CD4-positive, alpha-beta T cell treated with Interferon alpha-2 for 1 hour (primary cell): ENCODE data around the gene EGFL7.

ENCODE experiments used
- DNase-seq, 2 donors: peaks; one replicate each; pipeline ENCODE4 v3.0.0-alpha.2; 2020 to 2022

The EGFL7 gene

DNA sequence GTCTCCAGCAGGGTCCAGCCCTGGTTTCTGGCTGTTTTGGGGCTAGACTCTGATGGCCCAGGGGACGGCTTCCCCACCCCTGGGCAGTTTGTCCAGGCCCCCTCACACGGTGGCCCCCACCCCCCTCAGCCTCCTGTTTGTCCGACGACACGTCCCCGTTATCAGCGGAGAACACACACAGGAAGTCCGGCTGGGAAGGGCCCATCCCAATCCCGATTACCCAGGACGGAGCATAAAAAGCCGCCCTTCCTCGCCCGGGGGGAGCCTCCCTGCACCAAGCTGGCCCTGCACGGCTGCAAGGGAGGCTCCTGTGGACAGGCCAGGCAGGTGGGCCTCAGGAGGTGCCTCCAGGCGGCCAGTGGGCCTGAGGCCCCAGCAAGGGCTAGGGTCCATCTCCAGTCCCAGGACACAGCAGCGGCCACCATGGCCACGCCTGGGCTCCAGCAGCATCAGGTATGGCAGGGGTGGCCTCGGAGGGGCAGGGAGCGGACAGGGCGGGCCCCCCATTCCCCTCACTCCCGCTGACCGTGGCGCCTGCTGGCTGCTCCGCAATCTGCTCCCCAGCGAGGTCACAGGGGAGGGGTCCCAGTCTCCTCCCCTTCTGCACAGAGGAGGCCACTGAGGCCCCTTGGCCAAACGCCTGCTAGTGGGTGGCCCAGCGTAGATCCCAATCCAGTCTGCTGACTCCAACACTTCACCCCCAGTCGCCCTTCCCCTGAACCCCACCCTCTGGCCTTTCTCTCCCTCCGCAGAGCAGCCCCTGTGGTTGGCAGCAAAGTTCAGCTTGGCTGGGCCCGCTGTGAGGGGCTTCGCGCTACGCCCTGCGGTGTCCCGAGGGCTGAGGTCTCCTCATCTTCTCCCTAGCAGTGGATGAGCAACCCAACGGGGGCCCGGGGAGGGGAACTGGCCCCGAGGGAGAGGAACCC, at the start of gene EGFL7:
Gene EGFL7 (plus strand): TSS at position 261 of the 926 bp plus-strand sequence. CDS start 5,367 bp downstream, outside the sequence.
- DNase-seq: no peak

- no peak for DNase-seq
Measured at GRCh38 chr9:136613824-136614371, 48.8 kb upstream of the EGFL7 start.

- DNase-seq: no peak
Measured at GRCh38 chr9:136614372-136614922, 48.3 kb upstream of the EGFL7 start.

DNA sequence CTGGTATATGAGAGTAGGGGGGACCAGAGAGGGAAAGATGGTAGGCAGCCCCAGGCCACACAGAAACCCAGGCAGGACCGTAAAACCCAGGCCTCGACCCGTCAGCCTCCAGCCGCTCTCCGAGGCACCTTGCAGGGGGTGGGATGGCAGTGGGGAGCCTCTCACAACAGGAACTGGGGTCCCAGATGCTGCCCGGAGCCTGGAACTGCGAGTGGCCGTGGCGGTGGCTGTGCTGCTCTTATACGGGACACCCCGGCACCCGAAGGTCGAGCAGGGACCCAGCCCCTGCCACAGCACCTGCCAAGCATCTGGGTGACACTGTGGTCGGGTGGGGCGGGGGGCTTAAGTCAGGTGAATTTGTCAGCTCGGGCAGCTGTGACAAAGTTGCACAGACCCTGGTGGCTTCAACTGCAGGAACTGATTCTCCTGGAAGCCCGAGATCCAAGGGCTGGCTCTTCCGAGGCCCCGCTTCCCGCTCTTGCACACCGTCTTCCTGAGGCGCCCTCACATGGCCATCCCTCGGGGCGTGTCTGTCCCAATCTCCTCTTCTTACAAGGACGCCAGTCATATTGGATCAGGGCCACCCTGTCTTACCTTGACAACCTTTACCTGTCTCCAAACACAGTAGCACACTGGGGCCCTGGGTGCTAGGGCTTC, 47.6 kb upstream of the EGFL7 start:
- no peak for DNase-seq

DNA sequence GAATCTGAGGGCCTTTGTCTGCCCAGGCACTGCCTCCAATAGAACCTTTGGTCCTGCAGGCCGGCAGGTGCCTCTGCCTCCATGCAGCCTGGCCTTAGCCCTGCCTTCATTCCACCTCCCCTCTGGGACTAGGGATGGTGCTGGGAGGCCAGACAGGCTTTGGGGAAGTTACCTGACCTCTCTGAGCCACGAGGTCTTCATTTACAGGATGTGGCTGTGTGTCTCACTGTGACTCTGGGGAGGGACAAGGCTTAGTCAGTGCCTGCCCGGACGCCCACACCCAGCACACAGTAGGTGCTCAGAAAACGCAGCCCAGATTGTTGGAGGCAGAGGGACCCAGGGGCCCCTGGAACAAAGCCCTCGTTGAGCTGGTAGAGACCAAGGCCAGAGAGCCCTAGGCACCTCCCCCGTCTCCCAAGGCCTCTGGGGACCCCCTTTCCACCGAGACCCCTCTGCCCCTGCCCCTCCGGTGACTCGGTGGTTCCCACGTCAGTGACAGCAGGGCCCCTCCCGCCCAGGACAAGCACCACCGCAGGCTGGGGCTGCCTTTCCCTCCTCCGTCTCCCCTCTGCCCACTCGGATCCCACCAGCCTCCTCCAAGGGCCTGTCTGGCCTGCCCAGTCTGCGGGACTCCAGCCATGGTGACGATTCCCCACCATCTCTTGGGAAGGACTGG, 46.9 kb upstream of the EGFL7 start:
- DNase-seq: no peak

- no peak for DNase-seq
Measured at GRCh38 chr9:136616307-136616635, 46.4 kb upstream of the EGFL7 start.

DNA sequence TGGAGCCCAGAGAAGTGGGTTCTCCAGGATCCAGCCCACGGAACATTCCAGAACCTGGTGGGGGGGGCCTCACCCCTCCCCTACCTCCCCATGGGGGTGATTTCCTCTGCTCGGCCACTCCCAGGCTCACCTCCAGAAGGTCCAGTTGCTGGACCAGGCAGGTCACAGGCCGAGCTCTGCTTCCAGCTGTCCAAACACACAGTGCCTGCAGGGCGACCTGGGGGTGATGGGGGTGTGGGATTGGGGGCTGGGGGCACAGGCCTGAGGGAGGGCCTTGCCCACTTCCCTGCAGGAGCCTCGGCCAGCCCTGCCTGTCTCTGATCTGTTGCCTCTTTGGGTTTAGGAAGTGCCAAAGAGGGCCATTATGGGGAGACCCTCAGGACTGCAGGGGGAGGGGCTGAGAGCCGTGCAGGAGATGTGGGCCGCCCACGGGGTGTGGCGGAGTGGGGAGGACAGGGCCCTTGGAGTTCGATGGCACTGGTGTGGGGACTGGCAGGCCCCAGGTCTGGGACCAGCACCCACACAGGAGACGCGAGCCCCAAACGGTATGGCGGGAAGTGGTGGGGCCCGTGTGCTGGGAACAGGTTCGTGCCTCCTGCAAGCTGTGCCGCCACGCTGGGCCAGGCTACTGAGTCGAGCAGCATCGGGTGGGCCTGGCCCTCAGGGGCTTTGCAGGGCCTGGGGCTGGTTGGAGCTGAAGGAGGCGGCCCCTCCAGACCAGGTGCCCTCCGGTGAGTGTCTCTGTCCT, 45.6 kb upstream of the EGFL7 start:
- no peak for DNase-seq

DNA sequence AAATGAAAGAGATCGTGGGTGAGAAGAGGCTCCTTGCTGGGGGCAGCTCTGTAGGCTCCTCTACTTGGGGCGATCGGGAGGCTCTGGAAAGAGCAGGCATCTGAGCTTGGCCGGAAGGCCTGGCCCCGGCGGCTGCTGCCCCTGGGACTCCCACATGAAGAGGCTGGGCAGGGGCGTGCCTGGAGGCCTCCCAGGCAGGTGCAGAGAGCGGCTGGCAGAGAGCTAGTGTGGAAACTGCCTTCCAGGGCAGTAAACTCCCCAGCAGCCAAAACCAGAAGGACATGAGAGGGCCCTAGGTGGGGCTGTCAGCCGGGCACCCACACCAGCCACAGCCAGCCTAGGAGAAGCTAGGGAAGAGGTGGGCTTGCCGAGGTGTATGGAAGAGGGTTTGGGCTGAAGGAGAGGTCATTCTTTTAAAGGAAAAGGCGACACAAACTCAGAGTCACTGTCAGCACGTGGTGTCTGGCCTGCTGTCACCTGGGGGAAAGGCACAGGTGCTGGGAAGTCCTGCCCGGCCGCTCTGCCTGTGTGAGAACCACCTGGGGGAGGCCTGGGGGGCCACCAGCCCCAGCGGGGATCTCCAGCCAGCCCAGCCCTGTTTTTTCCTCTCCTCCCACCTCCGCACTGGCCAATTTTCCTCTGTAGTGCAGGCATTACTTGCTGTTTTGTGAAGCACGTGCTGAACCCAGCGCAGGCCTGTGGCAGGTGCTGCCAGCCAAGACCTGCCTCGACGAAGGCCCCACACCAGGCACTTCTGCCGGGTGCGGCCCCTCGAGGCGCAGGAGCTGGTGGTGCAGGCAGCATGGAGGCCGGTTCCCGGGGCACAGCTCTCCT, 44.8 kb upstream of the EGFL7 start:
- peak in 1 of 2 donors; percentile 13 for DNase-seq

DNA sequence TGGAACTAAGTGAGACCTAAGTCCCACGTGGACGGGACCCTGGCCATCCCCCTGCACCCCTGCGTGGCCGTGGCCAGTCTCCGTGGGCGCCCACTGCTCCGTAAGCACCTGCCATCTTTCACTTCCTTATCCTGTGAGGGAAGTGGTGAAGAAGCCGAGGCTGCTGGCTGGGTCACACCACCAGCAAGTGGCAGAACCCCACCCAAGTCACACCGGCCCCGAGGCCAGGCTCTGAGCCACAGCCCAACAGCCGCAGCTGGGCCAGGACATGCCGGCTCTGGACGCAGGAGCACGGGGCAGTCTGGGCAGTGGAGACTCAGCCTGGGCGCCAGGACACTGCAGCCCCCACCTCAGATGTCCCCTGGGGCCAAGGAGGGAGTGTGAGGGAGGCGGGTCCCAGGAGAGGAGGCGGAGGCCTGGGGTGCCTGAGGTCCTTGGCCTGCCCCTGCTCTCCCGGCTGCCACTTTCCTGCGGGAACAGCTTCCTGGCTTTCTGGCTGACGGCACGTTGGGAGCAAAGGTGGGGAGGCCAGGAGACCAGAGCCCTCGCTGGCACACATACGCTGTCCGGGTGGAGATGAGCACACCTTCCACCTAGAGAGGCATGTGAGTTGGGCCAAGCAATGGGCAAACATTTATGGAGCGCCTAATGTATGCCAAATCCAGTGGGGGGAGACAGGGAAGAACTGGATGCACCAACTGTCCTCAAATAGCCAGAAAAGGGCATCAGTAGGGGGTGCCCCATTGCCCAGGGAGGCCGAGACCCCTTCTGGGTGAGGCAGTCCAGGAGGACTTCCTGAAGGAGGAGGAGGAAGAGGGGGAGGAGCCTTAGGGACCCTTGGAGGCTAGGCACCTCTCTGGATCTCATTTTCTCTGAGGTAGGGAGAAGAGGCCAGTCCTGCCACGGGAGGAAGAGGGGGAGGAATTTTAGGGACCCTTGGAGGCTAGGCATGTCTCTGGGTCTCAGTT, 43.9 kb upstream of the EGFL7 start:
- DNase-seq: peak; percentile 42 to 64

- DNase-seq: peak in 1 of 2 donors; percentile 63
Measured at GRCh38 chr9:136619742-136620440, 42.8 kb upstream of the EGFL7 start.

- no peak for DNase-seq
Measured at GRCh38 chr9:136620441-136621018, 42.2 kb upstream of the EGFL7 start.

DNA sequence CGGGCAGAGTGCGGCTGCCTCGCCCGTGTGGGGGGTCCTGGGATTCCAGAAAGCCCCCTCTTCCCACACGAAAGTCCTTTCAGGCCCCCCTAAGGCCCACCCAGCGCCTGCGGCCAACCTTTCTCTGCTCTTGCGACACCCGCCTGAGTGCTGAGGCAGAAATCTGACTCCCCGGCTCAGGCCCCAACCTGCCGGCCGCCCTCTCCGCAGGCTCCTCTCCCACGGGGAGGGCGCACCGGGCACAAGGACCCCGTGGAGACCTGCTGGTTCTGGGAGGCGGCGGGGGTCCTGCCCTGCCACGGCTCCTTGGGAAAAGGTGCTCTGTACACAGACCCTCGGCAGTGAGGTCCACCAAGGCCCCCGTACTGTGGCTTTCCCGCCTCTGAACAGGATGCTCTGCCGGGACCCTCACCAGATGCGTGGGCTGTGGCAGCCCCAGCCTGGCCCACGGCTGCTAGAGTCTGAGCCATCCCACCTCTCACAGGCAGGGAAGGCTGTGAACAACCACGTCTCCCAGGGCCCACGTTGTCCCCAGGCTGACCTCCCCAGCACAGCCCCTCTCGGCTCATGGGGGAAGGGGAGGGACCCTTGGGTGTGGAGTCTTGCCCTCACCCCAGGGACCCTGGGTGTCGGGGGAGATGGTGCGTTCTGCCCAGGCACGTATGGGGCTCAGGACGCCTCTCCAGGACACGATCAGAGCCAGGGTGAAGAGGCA, 41.5 kb upstream of the EGFL7 start:
- no peak for DNase-seq

DNA sequence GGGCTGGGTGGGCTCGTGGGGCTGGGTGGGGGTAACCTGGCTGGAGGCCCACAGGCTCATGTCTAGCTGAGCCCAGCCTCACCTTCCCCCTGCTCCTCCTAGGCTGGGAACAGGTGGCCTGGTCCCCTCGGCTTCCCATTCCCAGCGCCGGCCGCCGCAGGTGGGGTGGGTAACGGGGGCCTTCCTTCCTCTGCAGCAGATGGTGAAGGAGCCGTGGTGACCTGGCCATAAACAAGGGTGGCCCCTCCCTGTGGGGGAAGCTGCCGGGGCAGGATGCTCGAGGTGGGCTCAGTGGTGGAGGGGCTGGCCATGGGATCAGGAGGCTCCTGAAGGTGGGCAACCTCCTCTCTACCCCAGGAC, 41.0 kb upstream of the EGFL7 start:
- no peak for DNase-seq

GRCh38 chr9:136622538-136622948, 40.2 kb upstream of the EGFL7 start:
- no peak for DNase-seq

DNA sequence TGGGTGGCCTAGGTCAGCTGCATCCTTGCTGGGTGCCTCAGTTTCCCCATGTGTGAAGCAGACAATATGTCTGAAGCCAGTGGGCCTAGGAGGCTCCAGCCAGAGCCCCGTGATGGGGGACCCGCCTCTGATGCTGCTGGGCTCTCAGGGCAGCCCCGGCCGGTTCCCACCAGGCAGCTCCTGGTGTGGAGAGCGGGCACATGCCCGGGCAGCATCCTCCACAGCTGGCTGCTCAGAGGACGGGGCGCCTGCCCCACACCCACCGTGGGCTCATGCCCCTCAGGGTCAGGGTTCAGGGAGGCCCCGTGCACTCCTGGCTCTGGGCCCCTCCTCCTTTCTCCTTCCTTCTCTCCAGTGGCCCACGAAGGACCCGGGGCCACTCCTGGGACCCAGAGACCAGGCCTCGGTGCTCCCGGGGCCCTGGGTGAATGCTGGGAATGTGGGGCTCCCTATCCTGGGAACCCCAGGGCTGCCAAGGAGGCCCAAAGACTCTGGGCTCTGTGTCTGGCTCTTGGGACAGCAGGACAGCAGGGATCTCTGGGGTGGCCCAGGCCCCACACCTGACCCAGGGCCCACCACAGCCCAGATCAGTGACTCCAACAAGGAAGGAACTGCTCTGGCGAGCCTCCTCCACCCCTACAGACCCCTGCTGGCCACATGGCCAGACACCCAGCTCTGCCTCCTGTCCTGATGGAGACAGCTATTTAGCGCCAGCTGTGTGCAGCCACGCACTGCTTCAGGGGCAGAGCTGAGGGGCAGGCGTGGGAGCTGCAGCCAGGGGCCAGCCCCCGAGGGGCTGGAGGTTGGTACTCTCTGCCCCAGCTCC, 39.5 kb upstream of the EGFL7 start:
- no peak for DNase-seq

- no peak for DNase-seq
Measured at GRCh38 chr9:136623842-136624183, 38.9 kb upstream of the EGFL7 start.

DNA sequence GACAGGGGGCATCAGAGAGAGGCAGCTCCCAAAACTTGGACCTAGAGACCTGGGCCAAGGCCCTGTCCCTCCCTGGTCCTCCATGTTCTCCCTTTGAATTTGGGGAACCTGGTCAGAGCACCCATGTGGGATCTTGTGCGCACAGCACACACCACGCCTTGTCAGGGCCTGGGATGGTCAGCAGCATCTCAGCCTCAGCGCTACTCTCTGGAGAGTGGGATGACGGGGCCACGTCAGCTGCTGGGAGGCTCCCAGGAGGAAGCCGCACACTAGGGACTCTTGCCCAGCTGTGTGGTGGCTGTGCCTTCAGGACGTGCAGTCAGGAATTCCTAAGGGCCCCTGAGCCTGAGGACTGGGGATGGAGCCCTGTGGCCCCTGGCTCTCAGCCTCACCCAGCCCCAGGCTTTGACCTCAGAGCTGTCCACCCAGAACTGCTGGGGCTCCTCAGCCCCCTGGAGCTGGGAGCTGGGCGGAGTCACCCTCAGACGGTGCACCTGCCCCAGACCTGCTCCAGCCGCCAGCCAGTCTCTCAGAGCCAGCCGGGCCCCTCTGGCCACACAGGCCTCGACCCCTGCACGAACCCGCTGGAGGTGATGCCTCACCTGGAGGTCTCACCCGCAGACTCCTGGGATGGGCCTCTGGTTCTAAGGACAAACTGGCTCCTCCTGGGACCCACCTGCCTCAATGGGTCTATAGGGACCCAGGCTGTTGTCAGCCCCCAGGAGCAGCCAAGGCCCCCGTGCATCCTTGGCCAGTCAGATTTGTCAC, 38.3 kb upstream of the EGFL7 start:
- no peak for DNase-seq
